Transverse colon (tissue), 4 donors: Measurements from ENCODE around the gene SEMA3F.

ENCODE experiments used
- EP300 ChIP-seq: sonication (generic); formaldehyde crosslinking; IDR thresholded peaks from one replicate; pipeline ENCODE4 v1.6.1; 2017; ENCODE audit warnings: antibody characterized with exemption, low read depth
- POLR2A ChIP-seq: fragments of 450-650 bp; IDR thresholded peaks from one replicate; pipeline ENCODE4 v1.6.1; 2016; ENCODE audit warnings: antibody characterized with exemption, mild to moderate bottlenecking, moderate library complexity
- POLR2AphosphoS5 ChIP-seq, 3 donors: sonication (generic); formaldehyde crosslinking; IDR thresholded peaks; one replicate each; pipeline ENCODE4 v1.6.1; 2016; ENCODE audit warnings: antibody characterized with exemption in 3 of 3
- TF ChIP-seq, protein P1 (sequence below), 5 experiments: fragments of 200-600 bp in 3 of 5; fragments of 450-650 bp in 2 of 5; sonication (generic) in 3 of 5; IDR thresholded peaks; 1 replicate in 2 of 5; 2 replicates in 3 of 5; pipeline ENCODE4 v1.5.1; 2016 to 2017; ENCODE audit warnings: antibody characterized with exemption in 5 of 5, inconsistent platforms in 3 of 5, mild to moderate bottlenecking in 2 of 5, moderate library complexity in 1 of 5

DNA sequence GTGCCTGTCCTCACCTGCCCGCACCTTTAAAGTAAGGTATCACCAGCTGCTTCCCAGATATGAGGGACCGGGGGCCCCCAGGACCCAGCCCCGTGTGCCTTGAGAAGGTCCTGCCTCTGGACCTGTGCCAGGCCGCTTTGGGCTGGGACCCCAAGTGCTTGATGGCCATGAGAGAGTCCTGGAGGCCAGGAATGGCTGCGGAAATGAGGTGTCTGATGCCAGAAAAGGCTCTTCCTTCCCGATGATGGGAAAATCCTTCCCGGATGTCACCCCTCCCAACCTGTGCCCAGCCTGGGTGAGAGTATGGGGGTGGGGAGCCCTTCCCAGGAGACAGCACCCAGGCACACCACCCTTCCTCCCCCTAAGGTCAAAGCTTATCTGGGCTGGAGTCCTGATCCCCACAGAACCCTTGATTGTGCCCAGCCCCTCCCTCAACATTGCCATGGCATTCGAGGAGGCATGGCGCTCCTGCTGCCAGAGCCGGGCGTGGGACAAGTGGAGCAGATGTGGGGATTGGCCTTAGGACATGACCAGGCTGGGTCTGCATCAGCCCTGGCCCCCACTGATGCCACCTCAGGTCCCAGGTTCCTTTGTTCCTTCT, 14.2 kb downstream of the SEMA3F start:
- TF ChIP-seq, protein P1, sequence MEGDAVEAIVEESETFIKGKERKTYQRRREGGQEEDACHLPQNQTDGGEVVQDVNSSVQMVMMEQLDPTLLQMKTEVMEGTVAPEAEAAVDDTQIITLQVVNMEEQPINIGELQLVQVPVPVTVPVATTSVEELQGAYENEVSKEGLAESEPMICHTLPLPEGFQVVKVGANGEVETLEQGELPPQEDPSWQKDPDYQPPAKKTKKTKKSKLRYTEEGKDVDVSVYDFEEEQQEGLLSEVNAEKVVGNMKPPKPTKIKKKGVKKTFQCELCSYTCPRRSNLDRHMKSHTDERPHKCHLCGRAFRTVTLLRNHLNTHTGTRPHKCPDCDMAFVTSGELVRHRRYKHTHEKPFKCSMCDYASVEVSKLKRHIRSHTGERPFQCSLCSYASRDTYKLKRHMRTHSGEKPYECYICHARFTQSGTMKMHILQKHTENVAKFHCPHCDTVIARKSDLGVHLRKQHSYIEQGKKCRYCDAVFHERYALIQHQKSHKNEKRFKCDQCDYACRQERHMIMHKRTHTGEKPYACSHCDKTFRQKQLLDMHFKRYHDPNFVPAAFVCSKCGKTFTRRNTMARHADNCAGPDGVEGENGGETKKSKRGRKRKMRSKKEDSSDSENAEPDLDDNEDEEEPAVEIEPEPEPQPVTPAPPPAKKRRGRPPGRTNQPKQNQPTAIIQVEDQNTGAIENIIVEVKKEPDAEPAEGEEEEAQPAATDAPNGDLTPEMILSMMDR (IDR thresholded peaks at IDR 0.05) = no peak
- no peak for TF ChIP-seq EP300
- no peak for TF ChIP-seq POLR2AphosphoS5 (IDR thresholded peaks at IDR 0.05)
- no peak for TF ChIP-seq POLR2A
